Esophagus squamous epithelium (tissue), 5 donors: Measurements from ENCODE around the gene NUDCD3. TPM values are rescaled to one million over a fixed set of nuclear protein-coding genes. Genes with fewer than 3 reads are reported as not detected.

Source experiments
- DNase-seq: peaks from one replicate; lab custom pipeline; 2025; lab: John Stamatoyannopoulos, UW
- H3K27ac ChIP-seq, 4 donors: fragments of 200-600 bp; sonication (generic); one replicate each; pipeline ENCODE4 v1.5.1; 2016 to 2019; ENCODE audit warnings: mild to moderate bottlenecking in 1 of 4
- H3K27me3 ChIP-seq, 4 donors: fragments of 200-600 bp; sonication (generic); 1 replicate in 3 of 4; 2 replicates in 1 of 4; pipeline versions ENCODE4 v1.5.1 to v1.6.0; 2017 to 2021; ENCODE audit warnings: antibody characterized with exemption in 1 of 4
- H3K36me3 ChIP-seq, 3 donors: fragments of 200-600 bp; sonication (generic); one replicate each; pipeline ENCODE4 v1.5.1; 2016 to 2019
- H3K4me1 ChIP-seq, 3 donors: fragments of 200-600 bp; sonication (generic); one replicate each; pipeline ENCODE4 v1.5.1; 2017 to 2019
- H3K4me3 ChIP-seq, 4 donors: fragments of 200-600 bp; sonication (generic); 1 replicate in 3 of 4; 2 replicates in 1 of 4; pipeline ENCODE4 v1.5.1; 2016 to 2019; ENCODE audit warnings: mild to moderate bottlenecking in 2 of 4, moderate library complexity in 1 of 4
- H3K9me3 ChIP-seq, 3 donors: fragments of 200-600 bp; sonication (generic); one replicate each; pipeline ENCODE4 v1.5.1; 2016 to 2019
- CTCF ChIP-seq, 6 experiments: fragments of 450-650 bp in 4 of 6; fragments of 200-600 bp in 2 of 6; sonication (generic) in 2 of 6; IDR thresholded peaks; one replicate each; pipeline ENCODE4 v1.5.1; 2016 to 2019; ENCODE audit warnings: antibody characterized with exemption in 6 of 6, mild to moderate bottlenecking in 4 of 6, moderate library complexity in 4 of 6
- POLR2A ChIP-seq, 4 donors: fragments of 450-650 bp; IDR thresholded peaks; one replicate each; pipeline ENCODE4 v1.6.1; 2017; ENCODE audit warnings: antibody characterized with exemption in 4 of 4, mild to moderate bottlenecking in 4 of 4, moderate library complexity in 3 of 4
- WGBS, 2 donors: methylation state at CpG; one replicate each; pipeline ENCODE4 v1.1.5; 2018; 5-methylcytosine and 5-hydroxymethylcytosine counted together
- intact Hi-C: fragments of 100-400 bp; cut with DNase I; formaldehyde crosslinking; loops from one replicate; pipeline ENCODE4 v1.15.0; 2022
- total RNA-seq, 4 donors: library from RNA; depleted of rRNA; stranded (reverse); fragments of >200 nt; gene quantifications; one replicate each; pipeline ENCODE4 v1.1.0, GENCODE V29; 2016
- donor health status: DM: yes; HTN: yes; CAD: no.

Gene NUDCD3
- total RNA-seq, 4 donors from 2014 or later: 33.5 to 54.0 (median 47.0) TPM

GRCh38 chr7:44380189-44380830, 110.1 kb downstream of the NUDCD3 start:
- Histone ChIP-seq H3K36me3 (peaks cover 0 to 48% (median 0%) of the 10 kb centered on the region in 3 donors), H3K27me3 (peaks cover 0 to 2% (median 0%) of the 10 kb centered on the region in 4 donors), H3K4me1 (peaks cover 0 to 9% (median 0%) of the 10 kb centered on the region in 3 donors), H3K27ac (no peak overlapping the region), H3K4me3 (no peak overlapping the region), H3K9me3 (no peaks in the 10 kb centered on the region)
- TF ChIP-seq CTCF (IDR thresholded peaks at IDR 0.05) (no peak), POLR2A (IDR thresholded peaks at IDR 0.05) (no peak)
- intact Hi-C loops: no loop called here
- DNase-seq: no peak
- WGBS, 2 donors: 100% methylated on average over 1 of the region's 2 CpGs; no CpG with 5 or more reads in 1 of the 2 donors

- H3K36me3 ChIP-seq: peaks cover 0 to 41% (median 0%) of the 10 kb centered on the region in 3 donors
- TF ChIP-seq CTCF (IDR thresholded peaks at IDR 0.05): no peak
- no peak for TF ChIP-seq POLR2A (IDR thresholded peaks at IDR 0.05)
- DNase-seq: no peak
- H3K4me1 ChIP-seq: peaks cover 0 to 9% (median 0%) of the 10 kb centered on the region in 3 donors
- 88 to 93% methylated on average over 6 to 10 of the region's 12 CpGs for WGBS, 2 donors
- peaks cover 0 to 6% (median 0%) of the 10 kb centered on the region in 4 donors for H3K27me3 ChIP-seq
- H3K4me3 ChIP-seq: no peak overlapping the region
- intact Hi-C loops: no loop called here
- no peak overlapping the region for H3K27ac ChIP-seq
- no peaks in the 10 kb centered on the region for H3K9me3 ChIP-seq
These were observed 110.9 kb downstream of the NUDCD3 start for GRCh38 chr7:44379366-44380188.

GRCh38 chr7:44378744-44379143, 111.7 kb downstream of the NUDCD3 start:
- no peak for DNase-seq

GRCh38 chr7:44377681-44378421, 112.6 kb downstream of the NUDCD3 start:
- Histone ChIP-seq H3K27me3 (peaks cover 0 to 22% (median 0%) of the 10 kb centered on the region in 4 donors), H3K27ac (no peak overlapping the region), H3K36me3 (peaks cover 0 to 24% (median 0%) of the 10 kb centered on the region in 3 donors), H3K9me3 (no peaks in the 10 kb centered on the region), H3K4me1 (peaks cover 0 to 9% (median 0%) of the 10 kb centered on the region in 3 donors), H3K4me3 (no peak overlapping the region)
- no peak for DNase-seq
- intact Hi-C loops: no loop called here
- WGBS, 2 donors: 52 to 59% methylated on average over 3 to 4 of the region's 5 CpGs
- TF ChIP-seq POLR2A (IDR thresholded peaks at IDR 0.05): no peak
- TF ChIP-seq CTCF (IDR thresholded peaks at IDR 0.05): no peak

More at GRCh38 chr7:44378744-44379143, 111.7 kb downstream of the NUDCD3 start:
- peaks cover 0 to 15% (median 0%) of the 10 kb centered on the region in 4 donors for H3K27me3 ChIP-seq
- no peaks in the 10 kb centered on the region for H3K9me3 ChIP-seq
- no peak overlapping the region for H3K4me3 ChIP-seq
- intact Hi-C loops: no loop called here
- 69 to 78% methylated on average over 3 of the region's 3 CpGs for WGBS, 2 donors
- H3K27ac ChIP-seq: no peak overlapping the region
- peaks cover 0 to 9% (median 0%) of the 10 kb centered on the region in 3 donors for H3K4me1 ChIP-seq
- TF ChIP-seq CTCF (IDR thresholded peaks at IDR 0.05) (no peak), POLR2A (IDR thresholded peaks at IDR 0.05) (no peak)
- peaks cover 0 to 33% (median 0%) of the 10 kb centered on the region in 3 donors for H3K36me3 ChIP-seq
